NCI-H510A (cell line): ENCODE results near the gene MEGF11.
A peak's percentile ranks its signal among the peaks of the same experiment; 100 is the strongest.

Experiments used
- DNase-seq: peaks from one replicate; lab custom pipeline; 2025; lab: John Stamatoyannopoulos, UW

Gene MEGF11

GRCh38 chr15:65969865-65970816 is 283.4 kb downstream of the MEGF11 start:
- no peak for DNase-seq

GRCh38 chr15:65968511-65968910 is 285.0 kb downstream of the MEGF11 start:
- no peak for DNase-seq

- no peak for DNase-seq
Measured at GRCh38 chr15:65964792-65965433, 288.6 kb downstream of the MEGF11 start.

GRCh38 chr15:65963911-65964482 is 289.6 kb downstream of the MEGF11 start:
- DNase-seq = no peak

- DNase-seq = no peak
Measured at GRCh38 chr15:65963358-65963757, 290.2 kb downstream of the MEGF11 start.

GRCh38 chr15:65962187-65962586 is 291.4 kb downstream of the MEGF11 start:
- no peak for DNase-seq

- no peak for DNase-seq
Measured at GRCh38 chr15:65960586-65960985, 293.0 kb downstream of the MEGF11 start.

- no peak for DNase-seq
Measured at GRCh38 chr15:65958835-65959234, 294.7 kb downstream of the MEGF11 start.

GRCh38 chr15:65957451-65957850 is 296.1 kb downstream of the MEGF11 start:
- peak; percentile 46 for DNase-seq

- no peak for DNase-seq
Measured at GRCh38 chr15:65956899-65957298, 296.7 kb downstream of the MEGF11 start.

- no peak for DNase-seq
Measured at GRCh38 chr15:65956307-65956706, 297.2 kb downstream of the MEGF11 start.

GRCh38 chr15:65954289-65954741 is 299.2 kb downstream of the MEGF11 start:
- DNase-seq = peak; percentile 61

GRCh38 chr15:65953622-65954021 is 299.9 kb downstream of the MEGF11 start:
- DNase-seq = no peak

GRCh38 chr15:65952391-65953053 is 301.0 kb downstream of the MEGF11 start:
- DNase-seq = no peak

- no peak for DNase-seq
Measured at GRCh38 chr15:65951007-65951406, 302.5 kb downstream of the MEGF11 start.

- DNase-seq = no peak
Measured at GRCh38 chr15:65949491-65949890, 304.1 kb downstream of the MEGF11 start.

GRCh38 chr15:65949011-65949410 is 304.5 kb downstream of the MEGF11 start:
- DNase-seq = no peak

- DNase-seq = no peak
Measured at GRCh38 chr15:65948383-65948782, 305.2 kb downstream of the MEGF11 start.

- no peak for DNase-seq
Measured at GRCh38 chr15:65947041-65947440, 306.5 kb downstream of the MEGF11 start.

GRCh38 chr15:65945616-65946015 is 307.9 kb downstream of the MEGF11 start:
- no peak for DNase-seq

GRCh38 chr15:65944404-65944803 is 309.1 kb downstream of the MEGF11 start:
- no peak for DNase-seq

- no peak for DNase-seq
Measured at GRCh38 chr15:65942436-65942835, 311.1 kb downstream of the MEGF11 start.

GRCh38 chr15:65940618-65940909 is 313.0 kb downstream of the MEGF11 start:
- DNase-seq = no peak
